GM18861 (cell line): ENCODE measurements around the gene TGFB1I1.

ENCODE experiments used
- ATAC-seq: cut with Tn5 transposase; IDR thresholded peaks from one replicate; pipeline ENCODE4 v1.9.1; 2021; ENCODE audit not compliant: unreplicated experiment

TGFB1I1 gene

DNA sequence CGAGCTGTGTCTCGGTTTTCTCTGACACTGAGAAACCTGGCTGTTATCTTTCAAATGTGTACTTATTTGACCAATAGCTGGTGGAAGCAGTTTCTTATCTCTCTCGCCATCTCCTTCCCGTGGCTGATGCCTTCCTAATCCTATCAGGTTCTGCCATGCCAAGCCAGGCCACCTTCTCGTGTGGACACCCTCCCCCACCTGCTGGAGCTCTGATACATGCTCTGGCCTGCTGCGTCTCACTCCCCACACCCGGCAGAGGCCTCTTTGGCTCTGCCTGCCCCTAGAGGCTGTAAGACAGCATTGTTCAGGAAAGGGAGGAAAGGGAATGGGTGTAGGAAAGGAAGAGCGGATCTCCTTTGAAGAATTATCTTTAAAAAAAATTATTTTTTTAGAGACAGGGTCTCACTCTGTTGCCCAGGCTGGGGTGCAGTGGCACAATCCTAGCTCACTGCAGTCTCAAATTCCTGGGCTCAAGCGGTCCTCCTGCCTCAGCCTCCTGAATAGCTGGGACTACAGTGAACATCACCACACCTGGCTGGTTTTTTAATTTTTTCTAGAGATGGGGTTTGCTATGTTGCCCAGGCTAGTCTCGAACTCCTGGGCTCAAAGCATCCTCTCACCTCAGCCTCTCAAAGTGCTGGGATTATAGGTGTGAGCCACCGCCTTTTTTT, 20.1 kb upstream of the TGFB1I1 start:
- ATAC-seq: no peak

DNA sequence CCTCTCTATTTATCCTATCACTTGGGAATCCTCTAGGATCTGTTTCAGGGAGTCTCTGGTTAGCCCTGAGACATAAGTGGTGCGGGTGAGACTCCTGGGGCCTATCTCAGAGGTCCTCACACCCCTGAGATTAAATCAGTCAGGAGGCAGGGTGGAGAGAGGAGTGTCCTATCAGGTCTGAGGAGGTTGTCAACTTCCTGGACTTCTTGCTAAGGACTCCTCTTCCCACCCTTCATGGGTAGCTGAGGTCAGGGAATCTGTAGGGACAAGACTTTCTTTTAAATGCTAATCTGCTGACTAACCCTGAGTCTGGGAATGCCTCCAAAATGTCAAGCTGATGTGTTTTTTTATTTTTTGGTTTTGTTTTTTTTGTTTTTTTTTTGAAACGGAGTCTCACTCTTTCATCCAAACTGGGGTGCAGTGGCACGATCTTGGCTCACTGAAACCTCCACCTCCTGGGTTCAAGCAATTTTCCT, 19.3 kb upstream of the TGFB1I1 start:
- ATAC-seq: no peak

DNA sequence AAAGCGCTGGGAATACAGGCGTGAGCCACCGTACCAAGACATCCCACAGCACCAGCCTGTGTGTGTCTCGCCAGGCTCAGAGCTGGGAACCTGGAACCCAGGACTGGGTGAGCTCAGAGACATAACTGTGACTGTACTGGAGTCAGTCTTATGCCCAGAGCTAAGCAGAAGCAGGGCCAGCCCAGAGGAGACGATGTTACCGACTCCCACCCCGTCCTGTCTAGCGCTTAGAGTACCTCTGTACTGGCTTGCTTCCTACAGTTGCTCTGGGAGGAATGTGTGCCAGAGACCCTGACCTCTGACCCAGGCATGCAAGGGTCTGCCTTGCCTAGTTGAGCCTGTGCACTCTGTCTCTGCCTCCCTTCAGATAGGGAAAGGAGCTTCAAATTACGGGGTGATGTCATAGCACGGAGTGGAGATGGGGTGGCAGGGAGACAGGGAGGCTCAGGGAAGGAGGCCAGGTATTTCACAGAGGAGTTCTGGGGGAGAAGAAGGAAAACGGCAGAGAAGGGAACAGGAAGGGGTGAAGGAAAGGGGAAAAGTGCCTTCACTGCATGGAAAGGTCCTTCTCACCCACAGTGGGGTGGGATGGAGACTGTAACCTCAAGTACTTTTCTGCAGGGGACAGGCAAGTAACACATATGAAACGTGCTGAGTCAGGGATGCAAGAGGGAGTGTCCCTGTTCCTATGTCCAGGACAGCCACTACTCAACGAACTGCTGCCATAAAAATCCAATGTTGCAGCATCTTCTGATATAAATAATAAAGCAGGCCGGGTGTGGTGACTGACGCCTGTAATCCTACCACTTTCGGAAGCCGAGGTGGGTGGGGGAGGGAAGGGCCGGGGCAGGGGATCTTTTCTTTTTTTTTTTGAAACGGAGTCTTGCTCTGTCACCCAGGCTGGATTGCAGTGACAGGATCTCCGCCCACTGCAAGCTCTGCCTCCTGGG, 18.4 kb upstream of the TGFB1I1 start:
- ATAC-seq: no peak

DNA sequence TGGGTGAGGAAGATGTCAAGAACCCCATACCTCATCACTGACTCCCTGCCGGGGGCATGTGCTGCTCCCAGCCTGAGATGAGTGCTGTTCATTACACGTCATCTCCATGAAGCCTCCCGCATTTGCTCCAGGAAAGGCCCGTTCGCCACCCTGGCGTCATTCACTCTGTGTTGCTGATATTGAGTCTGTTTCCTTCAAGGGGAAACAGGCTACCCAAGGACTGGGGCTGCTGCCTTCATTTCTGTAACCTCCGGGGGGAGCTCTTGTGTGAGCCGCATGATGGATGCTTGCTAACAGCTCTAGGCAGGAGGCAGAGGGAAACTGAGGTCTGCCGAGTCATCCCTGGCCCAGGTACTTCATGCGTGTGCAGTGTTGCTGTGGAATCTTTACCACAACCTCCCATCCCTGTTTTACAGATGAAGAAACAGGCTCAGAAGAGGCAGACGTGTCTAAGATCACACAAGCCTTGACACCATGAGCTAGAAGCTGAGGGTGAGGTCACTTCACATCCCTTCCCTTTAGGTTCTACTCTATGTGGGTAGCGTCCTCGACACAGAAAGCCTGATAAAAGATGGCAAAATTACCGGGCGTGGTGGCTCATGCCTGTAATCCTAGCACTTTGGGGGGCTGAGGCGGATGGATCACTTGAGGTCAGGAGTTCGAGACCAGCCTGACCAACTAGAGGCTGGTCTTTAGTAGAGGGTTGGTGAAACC, 16.2 kb upstream of the TGFB1I1 start:
- no peak for ATAC-seq

DNA sequence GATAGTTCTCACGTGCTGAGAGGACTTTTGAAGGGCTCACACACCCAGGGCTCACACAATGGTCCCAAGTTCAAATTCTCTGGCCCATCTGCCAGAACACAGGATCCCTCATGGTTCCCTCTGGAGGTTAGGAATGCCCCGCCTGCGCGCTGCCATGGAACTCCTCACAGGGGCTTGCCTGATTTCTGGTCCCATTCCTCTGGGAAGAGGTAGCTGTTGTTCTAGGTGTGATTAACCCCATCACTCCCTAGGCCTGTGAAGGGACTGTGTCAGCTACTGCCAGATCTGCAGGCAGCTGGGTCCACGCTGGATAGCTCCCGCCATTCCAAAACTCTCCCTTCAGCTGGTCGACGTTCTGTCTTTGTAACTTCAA, 15.0 kb upstream of the TGFB1I1 start:
- no peak for ATAC-seq

DNA sequence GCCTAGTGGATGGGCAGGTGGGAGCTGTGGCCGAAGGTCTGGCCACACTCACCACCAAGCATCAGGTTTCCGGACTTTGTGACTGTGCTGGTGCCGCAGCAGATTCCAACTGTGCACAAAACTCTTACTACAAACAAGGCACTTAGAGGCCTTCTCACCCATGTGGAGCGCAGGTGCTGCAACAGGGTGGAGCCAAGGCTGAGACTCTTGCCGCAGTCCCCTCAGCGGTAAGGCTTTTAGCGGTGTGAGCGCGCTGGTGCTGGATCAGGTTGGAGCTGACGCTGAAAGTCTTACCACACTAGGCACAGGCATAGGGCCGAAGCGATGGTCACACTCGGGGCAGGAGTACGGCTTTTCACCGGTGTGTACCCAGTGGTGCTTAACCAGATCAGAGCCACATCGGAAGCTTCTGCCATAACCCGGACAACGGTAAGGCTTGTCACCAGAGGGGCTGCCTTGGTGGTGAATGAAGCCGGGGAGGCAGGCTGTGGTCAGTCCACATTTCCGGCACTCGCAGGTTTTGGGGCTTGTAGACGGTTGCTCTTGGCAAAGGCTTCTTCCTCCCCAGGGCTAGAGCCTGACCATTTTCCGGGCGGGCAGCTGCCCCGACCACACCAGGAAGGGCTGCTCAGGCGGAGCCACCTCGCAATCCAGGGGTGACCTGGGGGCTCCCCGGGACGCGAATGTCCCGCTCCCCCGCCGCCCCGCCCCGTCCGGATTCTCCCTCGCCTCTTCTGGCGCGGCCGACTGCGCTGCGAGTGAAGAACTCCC, 13.7 kb upstream of the TGFB1I1 start:
- no peak for ATAC-seq

DNA sequence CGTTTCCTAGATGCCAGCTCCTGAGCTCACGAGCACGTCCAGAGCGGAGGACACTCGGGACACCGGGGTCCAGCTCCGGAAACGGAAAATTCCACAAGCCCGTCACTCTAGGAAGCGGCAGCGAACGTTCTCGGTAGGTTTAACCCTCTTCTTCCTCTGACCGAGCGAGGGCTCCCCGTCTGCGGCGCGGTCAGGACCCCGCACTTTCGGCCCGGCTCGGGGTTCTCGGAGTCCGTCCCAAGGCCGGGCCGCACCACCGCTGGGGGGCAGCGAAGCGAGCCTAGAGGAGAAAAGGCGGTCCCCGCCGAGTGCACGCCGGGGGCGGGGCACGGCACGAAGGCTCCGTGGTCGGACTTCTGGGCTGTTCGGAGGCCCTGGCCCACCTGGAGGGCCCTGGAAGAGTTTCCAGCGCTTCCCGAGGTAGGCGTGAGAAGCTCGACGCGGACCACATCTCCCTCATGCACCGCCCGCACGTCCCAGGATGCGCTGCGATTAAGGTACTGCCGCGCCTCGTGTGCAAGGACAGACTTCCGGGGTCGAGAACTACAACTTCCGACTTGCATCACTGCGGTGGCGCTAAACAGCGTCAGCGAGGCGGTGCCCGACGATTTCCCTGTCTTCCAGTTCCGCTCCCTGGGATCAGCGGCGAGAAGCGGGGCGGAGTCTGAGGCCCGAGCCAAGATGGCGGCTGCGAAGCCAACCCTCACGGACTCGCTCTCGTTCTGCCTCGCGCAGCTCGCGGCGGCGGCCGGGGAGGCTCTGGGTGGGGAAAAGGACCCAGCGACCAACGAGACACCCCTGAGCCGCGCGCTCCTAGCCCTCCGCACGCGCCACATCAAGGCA, 12.9 kb upstream of the TGFB1I1 start, which contains the start of gene ARMC5:
TSS of gene ARMC5 (plus strand) at position 658 of the 843 bp plus-strand sequence. CDS start at position 682, 24 bp downstream.
- ATAC-seq: peak; percentile 62

DNA sequence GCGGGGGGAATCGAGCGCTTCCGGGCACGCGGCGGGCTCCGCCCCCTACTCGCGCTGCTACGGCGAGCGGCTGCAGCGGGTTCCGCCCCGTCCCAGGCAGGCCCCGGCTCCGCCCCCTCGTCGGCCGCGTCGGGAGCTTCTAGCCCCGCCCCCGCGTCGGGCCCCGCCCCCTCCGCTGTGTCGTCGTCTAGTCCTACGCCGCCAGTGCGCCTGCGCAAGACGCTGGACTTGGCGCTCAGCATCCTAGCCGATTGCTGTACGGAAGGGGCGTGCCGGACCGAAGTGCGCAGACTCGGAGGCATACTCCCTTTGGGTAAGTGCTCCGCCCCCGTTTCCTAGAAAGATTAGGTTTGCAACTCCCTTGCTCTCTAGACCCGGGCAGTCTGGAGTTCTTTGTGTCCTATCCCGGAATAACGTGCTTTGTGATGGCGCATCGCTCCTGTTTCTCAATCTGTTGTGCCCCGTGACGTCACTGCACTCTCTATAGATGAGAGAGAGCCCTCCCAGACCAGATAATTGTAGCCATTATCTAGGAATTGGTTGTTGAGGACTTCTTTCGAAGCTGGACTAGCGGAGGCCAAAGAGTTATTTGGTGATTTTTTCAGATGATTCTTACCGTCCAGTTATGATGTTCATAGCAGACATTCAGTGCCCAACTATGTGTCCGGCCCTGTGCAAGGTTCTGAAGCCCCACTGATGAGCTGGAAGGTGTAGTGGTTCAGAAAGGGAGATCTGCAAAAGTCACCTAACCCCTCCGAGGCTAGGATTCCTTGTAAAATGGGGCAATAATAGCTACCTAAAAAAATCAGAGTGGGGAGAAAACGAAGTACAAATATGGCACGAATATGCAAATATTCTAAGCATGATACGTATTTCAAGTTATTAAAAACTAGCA, 12.0 kb upstream of the TGFB1I1 start:
- peak; percentile 54 for ATAC-seq

DNA sequence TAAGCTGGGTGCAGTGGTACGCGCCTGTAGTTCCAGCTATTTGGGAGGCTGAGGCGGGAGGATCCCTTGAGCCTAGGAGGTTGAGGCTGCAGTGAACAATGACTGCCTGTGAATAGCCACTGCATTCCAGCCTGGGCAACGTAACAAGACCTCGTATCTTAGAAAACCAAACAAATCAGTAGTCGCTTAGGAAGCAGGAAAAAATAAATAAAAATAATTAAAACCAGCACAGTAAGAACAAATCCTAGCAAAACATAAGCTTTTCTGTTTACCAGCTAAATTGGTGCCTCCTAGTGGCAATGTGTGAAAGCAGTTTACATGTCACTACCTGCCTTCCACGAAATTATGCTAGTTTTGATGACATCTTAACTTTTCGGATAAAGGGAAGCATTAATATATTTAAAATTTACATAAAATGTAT, 11.4 kb upstream of the TGFB1I1 start:
- no peak for ATAC-seq

DNA sequence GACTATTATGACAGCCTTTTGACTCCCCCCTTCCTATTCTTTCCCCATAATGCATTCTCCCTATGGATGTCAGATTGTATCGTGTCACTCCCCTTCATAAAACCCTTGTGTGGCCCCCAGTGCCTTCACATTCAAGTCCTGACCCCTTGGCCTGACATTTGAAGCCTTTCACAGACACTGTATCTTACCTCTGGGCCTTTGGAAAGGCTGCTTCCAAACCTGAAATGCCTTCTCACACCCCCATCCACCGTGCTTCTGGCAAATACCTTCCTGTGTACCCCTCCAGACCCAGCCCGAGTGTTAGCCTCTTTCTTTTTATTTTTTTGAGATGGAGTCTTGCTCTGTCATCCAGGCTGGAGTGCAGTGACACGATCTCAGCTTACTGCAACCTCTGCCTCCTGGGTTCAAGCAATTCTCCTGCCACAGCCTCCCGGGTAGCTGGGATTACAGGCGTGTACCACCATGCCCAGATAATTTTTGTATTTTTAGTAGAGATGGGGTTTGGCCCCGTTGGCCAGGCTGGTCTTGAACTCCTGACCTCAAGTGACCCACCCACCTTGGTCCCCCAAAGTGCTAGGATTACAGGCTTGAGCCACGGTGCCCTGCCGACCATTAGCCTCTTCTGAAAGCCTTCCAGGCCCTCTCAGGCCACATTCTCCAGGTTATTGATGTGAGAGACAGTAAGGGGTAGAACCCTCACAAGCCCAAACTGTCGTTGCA, 10.6 kb upstream of the TGFB1I1 start:
- no peak for ATAC-seq

DNA sequence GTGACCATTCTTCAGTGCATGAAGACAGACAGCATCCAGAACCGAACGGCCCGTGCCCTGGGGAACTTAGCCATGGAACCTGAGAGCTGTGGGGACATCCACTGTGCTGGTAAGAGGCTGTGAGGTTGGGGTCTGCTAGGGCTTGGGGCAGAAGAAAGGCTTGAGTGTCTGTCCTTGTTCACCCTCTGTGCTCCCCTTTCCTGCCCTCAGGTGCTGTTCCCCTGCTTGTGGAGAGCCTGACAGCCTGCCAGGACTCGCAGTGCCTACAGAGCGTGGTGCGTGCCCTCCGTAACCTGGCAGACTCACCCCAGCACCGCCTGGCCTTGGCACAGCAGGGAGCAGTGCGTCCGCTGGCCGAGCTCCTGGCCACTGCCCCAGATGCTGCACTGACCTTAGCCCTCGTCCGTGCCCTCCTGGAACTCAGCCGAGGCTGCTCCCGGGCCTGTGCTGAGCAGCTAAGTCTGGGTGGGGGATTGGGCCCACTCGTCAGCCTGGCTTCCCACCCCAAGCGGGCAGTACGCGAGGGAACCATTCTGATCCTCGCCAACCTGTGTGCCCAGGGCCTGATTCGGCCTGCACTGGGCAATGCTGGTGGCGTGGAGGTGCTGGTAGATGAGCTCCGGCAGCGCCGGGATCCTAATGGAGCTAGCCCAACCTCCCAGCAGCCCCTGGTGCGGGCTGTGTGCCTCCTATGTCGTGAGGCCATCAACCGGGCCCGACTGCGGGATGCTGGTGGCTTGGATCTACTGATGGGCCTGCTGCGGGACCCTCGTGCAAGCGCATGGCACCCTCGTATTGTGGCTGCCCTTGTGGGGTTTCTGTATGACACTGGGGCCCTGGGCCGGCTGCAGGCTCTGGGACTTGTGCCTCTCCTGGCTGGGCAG, 9.8 kb upstream of the TGFB1I1 start:
- ATAC-seq: no peak

DNA sequence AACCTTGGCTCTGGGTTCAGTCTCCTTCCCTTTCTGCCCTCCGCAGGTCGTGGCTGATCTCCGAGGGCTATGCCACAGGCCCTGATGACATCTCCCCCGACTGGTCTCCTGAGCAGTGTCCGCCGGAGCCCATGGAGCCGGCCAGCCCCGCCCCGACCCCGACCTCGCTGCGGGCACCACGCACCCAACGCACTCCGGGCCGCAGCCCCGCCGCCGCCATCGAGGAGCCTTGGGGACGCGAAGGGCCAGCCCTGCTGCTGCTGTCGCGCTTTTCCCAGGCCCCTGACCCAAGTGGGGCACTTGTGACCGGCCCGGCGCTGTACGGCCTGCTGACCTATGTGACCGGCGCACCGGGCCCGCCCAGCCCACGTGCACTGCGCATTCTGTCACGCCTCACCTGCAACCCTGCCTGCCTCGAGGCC, 7.6 kb upstream of the TGFB1I1 start:
- no peak for ATAC-seq

DNA sequence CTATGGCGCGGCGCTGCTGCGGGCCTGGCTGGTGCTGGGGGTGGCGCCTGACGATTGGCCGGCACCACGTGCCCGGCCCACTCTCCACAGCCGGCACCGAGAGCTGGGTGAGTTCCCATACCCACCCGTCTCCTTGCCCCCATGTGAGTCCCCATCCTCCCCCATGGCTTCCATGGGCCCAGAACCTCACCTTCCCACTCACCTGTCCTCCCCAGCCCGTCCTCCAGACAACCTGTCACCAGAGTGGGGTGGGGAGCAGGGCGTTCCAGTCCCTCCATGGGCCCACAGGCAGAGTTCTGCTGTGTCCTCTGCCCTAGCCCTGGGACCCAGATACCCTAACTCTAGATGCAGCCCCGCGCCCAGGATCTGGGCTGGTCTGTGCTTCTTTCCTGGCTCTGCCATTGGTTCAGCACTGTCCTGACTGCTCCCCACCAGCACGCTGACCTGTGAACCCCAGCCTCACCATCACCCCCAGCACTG, 7.1 kb upstream of the TGFB1I1 start:
- ATAC-seq: no peak

DNA sequence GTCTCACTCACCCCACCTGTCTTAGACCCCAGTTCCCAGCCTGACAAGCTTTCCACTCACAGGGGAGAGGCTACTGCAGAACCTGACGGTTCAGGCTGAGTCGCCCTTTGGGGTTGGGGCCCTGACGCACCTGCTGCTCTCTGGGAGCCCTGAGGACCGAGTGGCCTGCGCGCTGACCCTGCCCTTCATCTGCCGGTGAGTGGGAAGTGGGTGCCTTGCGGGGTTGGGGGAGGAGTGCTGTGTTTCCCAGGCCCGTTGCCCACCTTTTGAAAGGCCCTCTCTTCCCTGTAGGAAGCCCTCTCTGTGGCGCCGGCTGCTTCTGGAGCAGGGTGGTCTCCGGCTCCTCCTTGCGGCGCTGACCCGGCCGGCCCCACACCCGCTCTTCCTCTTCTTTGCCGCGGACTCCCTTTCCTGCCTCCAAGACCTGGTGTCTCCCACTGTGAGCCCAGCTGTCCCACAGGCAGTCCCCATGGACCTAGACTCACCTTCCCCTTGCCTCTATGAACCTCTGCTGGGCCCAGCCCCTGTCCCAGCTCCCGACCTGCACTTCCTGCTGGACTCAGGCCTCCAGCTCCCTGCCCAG, 6.1 kb upstream of the TGFB1I1 start:
- no peak for ATAC-seq

DNA sequence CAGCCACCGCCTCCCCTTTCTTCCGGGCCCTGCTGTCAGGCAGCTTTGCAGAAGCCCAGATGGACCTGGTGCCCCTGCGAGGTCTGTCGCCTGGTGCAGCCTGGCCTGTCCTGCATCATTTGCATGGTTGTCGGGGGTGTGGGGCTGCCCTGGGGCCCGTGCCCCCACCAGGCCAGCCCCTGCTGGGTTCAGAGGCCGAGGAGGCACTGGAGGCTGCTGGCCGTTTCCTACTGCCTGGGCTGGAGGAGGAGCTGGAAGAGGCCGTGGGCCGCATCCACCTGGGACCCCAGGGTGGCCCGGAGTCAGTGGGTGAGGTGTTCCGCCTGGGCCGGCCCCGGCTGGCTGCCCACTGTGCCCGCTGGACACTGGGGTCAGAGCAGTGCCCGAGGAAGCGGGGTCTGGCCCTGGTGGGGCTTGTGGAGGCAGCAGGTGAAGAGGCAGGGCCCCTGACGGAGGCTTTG, 5.5 kb upstream of the TGFB1I1 start:
- no peak for ATAC-seq

DNA sequence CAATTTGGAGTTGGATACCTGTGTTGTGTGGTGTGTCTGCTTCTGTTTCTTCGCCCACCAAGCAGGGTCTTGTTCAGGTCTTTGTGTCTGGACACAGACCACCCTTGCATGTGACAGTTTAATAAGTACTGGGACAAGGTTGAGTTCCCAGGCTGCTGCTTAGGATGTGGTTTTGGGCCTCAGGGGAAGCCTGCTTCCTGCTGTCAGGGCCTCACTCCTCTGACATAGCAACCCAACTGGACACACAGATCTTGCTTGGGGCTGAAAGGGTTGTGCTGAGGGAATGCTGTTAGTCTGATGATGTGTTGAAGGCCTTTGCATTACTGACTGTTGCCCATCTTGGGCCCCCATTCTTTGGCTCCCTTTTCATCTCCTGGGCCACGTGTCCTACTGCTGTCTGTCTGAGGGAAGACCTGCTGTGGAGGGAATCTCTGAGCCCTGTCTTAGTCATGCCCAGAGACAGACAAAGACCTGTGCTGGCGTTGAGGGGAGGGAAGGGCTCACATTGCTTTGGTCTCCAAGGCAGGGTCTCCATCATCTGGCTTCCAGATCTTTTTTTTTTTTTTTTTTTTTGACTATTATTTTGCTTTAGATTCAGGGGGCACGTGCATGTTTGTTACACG, 4.7 kb upstream of the TGFB1I1 start:
- ATAC-seq: peak; percentile 74
